Esophagus squamous epithelium (tissue), 5 donors: ENCODE data around the gene CCNYL1. TPM values are rescaled to one million over a fixed set of nuclear protein-coding genes. Genes with fewer than 3 reads are reported as not detected.
A peak's percentile ranks its signal among the peaks of the same experiment; 100 is the strongest.

ENCODE experiments used
- DNase-seq: peaks from one replicate; lab custom pipeline; 2025; lab: John Stamatoyannopoulos, UW
- H3K27ac ChIP-seq, 4 donors: fragments of 200-600 bp; sonication (generic); one replicate each; pipeline ENCODE4 v1.5.1; 2016 to 2019; ENCODE audit warnings: mild to moderate bottlenecking in 1 of 4
- H3K27me3 ChIP-seq, 4 donors: fragments of 200-600 bp; sonication (generic); 1 replicate in 3 of 4; 2 replicates in 1 of 4; pipeline versions ENCODE4 v1.5.1 to v1.6.0; 2017 to 2021; ENCODE audit warnings: antibody characterized with exemption in 1 of 4
- H3K36me3 ChIP-seq, 3 donors: fragments of 200-600 bp; sonication (generic); one replicate each; pipeline ENCODE4 v1.5.1; 2016 to 2019
- H3K4me1 ChIP-seq, 3 donors: fragments of 200-600 bp; sonication (generic); one replicate each; pipeline ENCODE4 v1.5.1; 2017 to 2019
- H3K4me3 ChIP-seq, 4 donors: fragments of 200-600 bp; sonication (generic); 1 replicate in 3 of 4; 2 replicates in 1 of 4; pipeline ENCODE4 v1.5.1; 2016 to 2019; ENCODE audit warnings: mild to moderate bottlenecking in 2 of 4, moderate library complexity in 1 of 4
- H3K9me3 ChIP-seq, 3 donors: fragments of 200-600 bp; sonication (generic); one replicate each; pipeline ENCODE4 v1.5.1; 2016 to 2019
- CTCF ChIP-seq, 6 experiments: fragments of 450-650 bp in 4 of 6; fragments of 200-600 bp in 2 of 6; sonication (generic) in 2 of 6; IDR thresholded peaks; one replicate each; pipeline ENCODE4 v1.5.1; 2016 to 2019; ENCODE audit warnings: antibody characterized with exemption in 6 of 6, mild to moderate bottlenecking in 4 of 6, moderate library complexity in 4 of 6
- POLR2A ChIP-seq, 4 donors: fragments of 450-650 bp; IDR thresholded peaks; one replicate each; pipeline ENCODE4 v1.6.1; 2017; ENCODE audit warnings: antibody characterized with exemption in 4 of 4, mild to moderate bottlenecking in 4 of 4, moderate library complexity in 3 of 4
- WGBS, 2 donors: methylation state at CpG; one replicate each; pipeline ENCODE4 v1.1.5; 2018; 5-methylcytosine and 5-hydroxymethylcytosine counted together
- intact Hi-C: fragments of 100-400 bp; cut with DNase I; formaldehyde crosslinking; loops from one replicate; pipeline ENCODE4 v1.15.0; 2022
- total RNA-seq, 4 donors: library from RNA; depleted of rRNA; stranded (reverse); fragments of >200 nt; gene quantifications; one replicate each; pipeline ENCODE4 v1.1.0, GENCODE V29; 2016
- donor health status: DM: yes; HTN: yes; CAD: no.

Gene CCNYL1
- 10 to 100 TPM; 12.6 to 24.8 (median 15.4) TPM for total RNA-seq

GRCh38 chr2:207710814-207711740, at the start of gene CCNYL1:
Gene CCNYL1 (plus strand): TSS chr2:207711640. CDS start chr2:207711897, 257 bp downstream.
- H3K36me3 ChIP-seq, result no peaks in the 10 kb centered on the region
- no peaks in the 10 kb centered on the region for H3K9me3 ChIP-seq
- H3K4me1 ChIP-seq, result peaks cover 5 to 34% (median 16%) of the 10 kb centered on the region in 3 donors
- H3K27me3 ChIP-seq, result no peaks in the 10 kb centered on the region
- WGBS, 2 donors, result 0% methylated on average over 22 to 23 of the region's 60 CpGs
- peak within 1 kb of the TSS; percentile 93 to 97 (median 96) for H3K27ac ChIP-seq
- intact Hi-C loops, result no loop called here
- TF ChIP-seq CTCF (IDR thresholded peaks at IDR 0.05) (peak in 5 of 6 experiments; percentile 13 to 60 (median 56)), POLR2A (IDR thresholded peaks at IDR 0.05) (peak in 3 of 4 donors; percentile 83 to 96 (median 88))
- DNase-seq, result peak; percentile 92
- H3K4me3 ChIP-seq, result peak within 1 kb of the TSS; percentile 84 to 97 (median 90)

GRCh38 chr2:207662203-207662602, 49.2 kb upstream of the CCNYL1 start:
- WGBS, 2 donors, result 43 to 63% methylated on average over 2 of the region's 2 CpGs
- Histone ChIP-seq H3K9me3 (no peaks in the 10 kb centered on the region), H3K4me1 (no peaks in the 10 kb centered on the region), H3K36me3 (no peaks in the 10 kb centered on the region), H3K27me3 (no peaks in the 10 kb centered on the region), H3K27ac (no peak overlapping the region), H3K4me3 (no peak overlapping the region)
- TF ChIP-seq CTCF (IDR thresholded peaks at IDR 0.05), result no peak
- no peak for TF ChIP-seq POLR2A (IDR thresholded peaks at IDR 0.05)
- no peak for DNase-seq
- intact Hi-C loops, result no loop called here

GRCh38 chr2:207663870-207664545, 47.4 kb upstream of the CCNYL1 start:
- 66 to 71% methylated on average over 5 of the region's 5 CpGs for WGBS, 2 donors
- Histone ChIP-seq H3K27ac (no peak overlapping the region), H3K4me3 (no peak overlapping the region), H3K27me3 (no peaks in the 10 kb centered on the region), H3K36me3 (no peaks in the 10 kb centered on the region), H3K4me1 (no peaks in the 10 kb centered on the region), H3K9me3 (no peaks in the 10 kb centered on the region)
- no peak for DNase-seq
- intact Hi-C loops, result no loop called here
- TF ChIP-seq CTCF (IDR thresholded peaks at IDR 0.05) (no peak), POLR2A (IDR thresholded peaks at IDR 0.05) (no peak)

GRCh38 chr2:207670887-207671286, 40.6 kb upstream of the CCNYL1 start:
- no peak for TF ChIP-seq POLR2A (IDR thresholded peaks at IDR 0.05)
- no peak for TF ChIP-seq CTCF (IDR thresholded peaks at IDR 0.05)

GRCh38 chr2:207673431-207673830, 38.0 kb upstream of the CCNYL1 start:
- H3K27ac ChIP-seq, result no peak overlapping the region
- DNase-seq, result no peak
- no peaks in the 10 kb centered on the region for H3K27me3 ChIP-seq
- H3K4me3 ChIP-seq, result no peak overlapping the region
- intact Hi-C loops, result no loop called here
- TF ChIP-seq POLR2A (IDR thresholded peaks at IDR 0.05) (no peak), CTCF (IDR thresholded peaks at IDR 0.05) (no peak)
- H3K4me1 ChIP-seq, result peaks cover 0 to 9% (median 0%) of the 10 kb centered on the region in 3 donors
- H3K36me3 ChIP-seq, result no peaks in the 10 kb centered on the region
- no peaks in the 10 kb centered on the region for H3K9me3 ChIP-seq
- 83 to 96% methylated on average over 1 of the region's 2 CpGs for WGBS, 2 donors

More at GRCh38 chr2:207670887-207671286, 40.6 kb upstream of the CCNYL1 start:
- Histone ChIP-seq H3K27me3 (no peaks in the 10 kb centered on the region), H3K4me1 (no peaks in the 10 kb centered on the region), H3K9me3 (no peaks in the 10 kb centered on the region), H3K4me3 (no peak overlapping the region), H3K36me3 (no peaks in the 10 kb centered on the region), H3K27ac (no peak overlapping the region)
- intact Hi-C loops, result no loop called here
- no peak for DNase-seq
- WGBS, 2 donors, result 62 to 81% methylated on average over 5 to 6 of the region's 6 CpGs
